Measurements from ENCODE around the gene STARD10. TPM values are rescaled to one million over a fixed set of nuclear protein-coding genes. Genes with fewer than 3 reads are reported as not detected.

Gene STARD10
- total and polyA plus RNA-seq, 9 of the 15 experiments (the other 6 are each of a cell fraction or from before 2014, with no cell fraction given): 0.15 to 52.9 (median 32.3) TPM

DNA sequence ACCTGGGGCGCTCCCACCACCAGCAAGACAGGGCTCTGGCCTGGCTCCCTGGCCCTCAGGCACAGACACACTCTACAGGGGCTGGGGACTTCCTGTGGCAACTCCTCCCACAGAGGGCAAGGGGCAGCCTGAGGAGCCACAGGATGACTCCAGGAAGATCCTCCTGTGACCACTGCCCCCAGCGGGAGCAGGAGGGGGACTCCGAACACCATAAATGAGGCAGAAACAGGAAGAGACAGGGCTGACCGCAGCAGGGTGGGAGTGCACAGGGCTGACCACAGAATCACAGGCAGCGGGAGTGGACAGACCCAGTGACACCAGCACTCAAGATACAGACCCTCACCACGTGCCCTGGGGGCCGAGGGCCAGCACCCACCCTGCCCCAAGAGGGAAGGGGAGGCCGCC lies 52.4 kb downstream of the STARD10 start (continued):
- TF ChIP-seq, protein P1, sequence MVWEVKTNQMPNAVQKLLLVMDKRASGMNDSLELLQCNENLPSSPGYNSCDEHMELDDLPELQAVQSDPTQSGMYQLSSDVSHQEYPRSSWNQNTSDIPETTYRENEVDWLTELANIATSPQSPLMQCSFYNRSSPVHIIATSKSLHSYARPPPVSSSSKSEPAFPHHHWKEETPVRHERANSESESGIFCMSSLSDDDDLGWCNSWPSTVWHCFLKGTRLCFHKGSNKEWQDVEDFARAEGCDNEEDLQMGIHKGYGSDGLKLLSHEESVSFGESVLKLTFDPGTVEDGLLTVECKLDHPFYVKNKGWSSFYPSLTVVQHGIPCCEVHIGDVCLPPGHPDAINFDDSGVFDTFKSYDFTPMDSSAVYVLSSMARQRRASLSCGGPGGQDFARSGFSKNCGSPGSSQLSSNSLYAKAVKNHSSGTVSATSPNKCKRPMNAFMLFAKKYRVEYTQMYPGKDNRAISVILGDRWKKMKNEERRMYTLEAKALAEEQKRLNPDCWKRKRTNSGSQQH (CRISPR knock-in tag; IDR thresholded peaks at IDR 0.05): no peak
- TF ChIP-seq MEF2A (IDR thresholded peaks at IDR 0.05; ENCODE audit: control insufficient read depth, low read depth, low read length): no peak
- TF ChIP-seq HMG20A (CRISPR knock-in tag; conservative IDR thresholded peaks at IDR 0.05): no peak
- TF ChIP-seq, protein P2, sequence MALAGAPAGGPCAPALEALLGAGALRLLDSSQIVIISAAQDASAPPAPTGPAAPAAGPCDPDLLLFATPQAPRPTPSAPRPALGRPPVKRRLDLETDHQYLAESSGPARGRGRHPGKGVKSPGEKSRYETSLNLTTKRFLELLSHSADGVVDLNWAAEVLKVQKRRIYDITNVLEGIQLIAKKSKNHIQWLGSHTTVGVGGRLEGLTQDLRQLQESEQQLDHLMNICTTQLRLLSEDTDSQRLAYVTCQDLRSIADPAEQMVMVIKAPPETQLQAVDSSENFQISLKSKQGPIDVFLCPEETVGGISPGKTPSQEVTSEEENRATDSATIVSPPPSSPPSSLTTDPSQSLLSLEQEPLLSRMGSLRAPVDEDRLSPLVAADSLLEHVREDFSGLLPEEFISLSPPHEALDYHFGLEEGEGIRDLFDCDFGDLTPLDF (CRISPR knock-in tag; IDR thresholded peaks at IDR 0.05): no peak
- TF ChIP-seq TBP (optimal IDR thresholded peaks at IDR 0.05; ENCODE audit: low read depth, low read length): peak; percentile 32
- no peak for TF ChIP-seq ZKSCAN1 (IDR thresholded peaks at IDR 0.05; ENCODE audit: low read depth, low read length)
- no peak for TF ChIP-seq CC2D1A (IDR thresholded peaks at IDR 0.05)
- TF ChIP-seq ZNF41 (CRISPR knock-in tag; conservative IDR thresholded peaks at IDR 0.05): no peak
- TF ChIP-seq BHLHE40 (IDR thresholded peaks at IDR 0.05; ENCODE audit: low read length): peak; percentile 84
- TF ChIP-seq, protein P3, sequence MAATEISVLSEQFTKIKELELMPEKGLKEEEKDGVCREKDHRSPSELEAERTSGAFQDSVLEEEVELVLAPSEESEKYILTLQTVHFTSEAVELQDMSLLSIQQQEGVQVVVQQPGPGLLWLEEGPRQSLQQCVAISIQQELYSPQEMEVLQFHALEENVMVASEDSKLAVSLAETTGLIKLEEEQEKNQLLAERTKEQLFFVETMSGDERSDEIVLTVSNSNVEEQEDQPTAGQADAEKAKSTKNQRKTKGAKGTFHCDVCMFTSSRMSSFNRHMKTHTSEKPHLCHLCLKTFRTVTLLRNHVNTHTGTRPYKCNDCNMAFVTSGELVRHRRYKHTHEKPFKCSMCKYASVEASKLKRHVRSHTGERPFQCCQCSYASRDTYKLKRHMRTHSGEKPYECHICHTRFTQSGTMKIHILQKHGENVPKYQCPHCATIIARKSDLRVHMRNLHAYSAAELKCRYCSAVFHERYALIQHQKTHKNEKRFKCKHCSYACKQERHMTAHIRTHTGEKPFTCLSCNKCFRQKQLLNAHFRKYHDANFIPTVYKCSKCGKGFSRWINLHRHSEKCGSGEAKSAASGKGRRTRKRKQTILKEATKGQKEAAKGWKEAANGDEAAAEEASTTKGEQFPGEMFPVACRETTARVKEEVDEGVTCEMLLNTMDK (IDR thresholded peaks at IDR 0.05; ENCODE audit: borderline replicate concordance, insufficient read depth, low read depth, low read length, poor library complexity, severe bottlenecking): peak; percentile 16
- peak; percentile 53; the same call in 1 of the 2 replicates for TF ChIP-seq GABPB1 (CRISPR knock-in tag; IDR thresholded peaks at IDR 0.05)
- TF ChIP-seq ERF (CRISPR knock-in tag; IDR thresholded peaks at IDR 0.05): peak; percentile 25; the same call in 1 of the 2 replicates
- TF ChIP-seq, protein P4, sequence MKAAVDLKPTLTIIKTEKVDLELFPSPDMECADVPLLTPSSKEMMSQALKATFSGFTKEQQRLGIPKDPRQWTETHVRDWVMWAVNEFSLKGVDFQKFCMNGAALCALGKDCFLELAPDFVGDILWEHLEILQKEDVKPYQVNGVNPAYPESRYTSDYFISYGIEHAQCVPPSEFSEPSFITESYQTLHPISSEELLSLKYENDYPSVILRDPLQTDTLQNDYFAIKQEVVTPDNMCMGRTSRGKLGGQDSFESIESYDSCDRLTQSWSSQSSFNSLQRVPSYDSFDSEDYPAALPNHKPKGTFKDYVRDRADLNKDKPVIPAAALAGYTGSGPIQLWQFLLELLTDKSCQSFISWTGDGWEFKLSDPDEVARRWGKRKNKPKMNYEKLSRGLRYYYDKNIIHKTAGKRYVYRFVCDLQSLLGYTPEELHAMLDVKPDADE (conservative IDR thresholded peaks at IDR 0.05; ENCODE audit: control insufficient read depth, low read depth, low read length): peak; percentile 23; the same call in 1 of the 2 replicates
- peak; percentile 54 to 92 for TF ChIP-seq RCOR1 (IDR thresholded peaks at IDR 0.05; ENCODE audit: borderline replicate concordance in 1 of 2, low read depth in 2 of 2, low read length in 2 of 2)
- peak; percentile 46 for TF ChIP-seq CBFA2T3 (IDR thresholded peaks at IDR 0.05)
- 0 out of 2 replicates have a peak, but pooled peaks have one; percentile 46 for TF ChIP-seq FOXP1 (CRISPR knock-in tag; IDR thresholded peaks at IDR 0.05)
- 0 out of 2 replicates have a peak, but pooled peaks have one; percentile 41 for TF ChIP-seq MTA3 (IDR thresholded peaks at IDR 0.05; ENCODE audit: borderline replicate concordance)
- no peak for TF ChIP-seq ZNF165 (CRISPR knock-in tag; IDR thresholded peaks at IDR 0.05; ENCODE audit: borderline replicate concordance)
- peak; percentile 85; the same call in 1 of the 2 replicates for TF ChIP-seq RNF2 (IDR thresholded peaks at IDR 0.05)
- TF ChIP-seq, protein P5, sequence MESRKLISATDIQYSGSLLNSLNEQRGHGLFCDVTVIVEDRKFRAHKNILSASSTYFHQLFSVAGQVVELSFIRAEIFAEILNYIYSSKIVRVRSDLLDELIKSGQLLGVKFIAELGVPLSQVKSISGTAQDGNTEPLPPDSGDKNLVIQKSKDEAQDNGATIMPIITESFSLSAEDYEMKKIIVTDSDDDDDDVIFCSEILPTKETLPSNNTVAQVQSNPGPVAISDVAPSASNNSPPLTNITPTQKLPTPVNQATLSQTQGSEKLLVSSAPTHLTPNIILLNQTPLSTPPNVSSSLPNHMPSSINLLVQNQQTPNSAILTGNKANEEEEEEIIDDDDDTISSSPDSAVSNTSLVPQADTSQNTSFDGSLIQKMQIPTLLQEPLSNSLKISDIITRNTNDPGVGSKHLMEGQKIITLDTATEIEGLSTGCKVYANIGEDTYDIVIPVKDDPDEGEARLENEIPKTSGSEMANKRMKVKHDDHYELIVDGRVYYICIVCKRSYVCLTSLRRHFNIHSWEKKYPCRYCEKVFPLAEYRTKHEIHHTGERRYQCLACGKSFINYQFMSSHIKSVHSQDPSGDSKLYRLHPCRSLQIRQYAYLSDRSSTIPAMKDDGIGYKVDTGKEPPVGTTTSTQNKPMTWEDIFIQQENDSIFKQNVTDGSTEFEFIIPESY (CRISPR knock-in tag; IDR thresholded peaks at IDR 0.05): peak; percentile 76
- peak; percentile 75; the same call in 1 of the 2 replicates for TF ChIP-seq KLF16 (IDR thresholded peaks at IDR 0.05)
- no peak for TF ChIP-seq LARP7 (IDR thresholded peaks at IDR 0.05)
- no peak for TF ChIP-seq FOXJ3 (CRISPR knock-in tag; IDR thresholded peaks at IDR 0.05)

Measured in K562 (cell line).